Frontal cortex (tissue), 4 donors: ENCODE data around the gene OR4D5. TPM values are rescaled to one million over a fixed set of nuclear protein-coding genes. Genes with fewer than 3 reads are reported as not detected.

Experiments used
- DNase-seq, 2 donors: peaks; one replicate each; pipeline ENCODE4 v3.0.0; 2012; ENCODE audit warnings: low spot score in 2 of 2
- FAIRE-seq: peaks from 2 replicates; lab custom pipeline; 2012; peaks lifted over from hg19 to GRCh38; lab: Jason Lieb, UNC
- total RNA-seq: library from RNA; depleted of rRNA; stranded (reverse); fragments of >200 nt; gene quantifications from one replicate; pipeline ENCODE4 v1.2.3, GENCODE V29; 2014
- donor health status: control.
- donor health status: control.
- donor health status: control.

Gene OR4D5
- total RNA-seq = under 0.01 TPM

GRCh38 chr11:123939317-123939716, at the start of gene OR4D5:
TSS of gene OR4D5 (plus strand) at chr11:123939617. CDS start at chr11:123939617, 0 bp downstream.
- DNase-seq (no peak), FAIRE-seq (no peak)

- FAIRE-seq = no peak
- no peak for DNase-seq
Measured at GRCh38 chr11:123892031-123892430, 47.4 kb upstream of the OR4D5 start.

GRCh38 chr11:123899792-123900191, 39.6 kb upstream of the OR4D5 start:
- DNase-seq (no peak), FAIRE-seq (no peak)

GRCh38 chr11:123901867-123902266, 37.5 kb upstream of the OR4D5 start, which contains the start of gene OR8D4:
TSS of gene OR8D4 (plus strand) at chr11:123902167. CDS start at chr11:123906432, 4,265 bp downstream.
- FAIRE-seq (no peak), DNase-seq (no peak)

- FAIRE-seq (no peak), DNase-seq (no peak)
Measured at GRCh38 chr11:123903932-123904331, 35.5 kb upstream of the OR4D5 start.

- DNase-seq = no peak
- FAIRE-seq = no peak
Measured at GRCh38 chr11:123904932-123905331, 34.5 kb upstream of the OR4D5 start.

- FAIRE-seq = no peak
Measured at GRCh38 chr11:123905826-123906225, 33.6 kb upstream of the OR4D5 start.

GRCh38 chr11:123920943-123921342, 18.5 kb upstream of the OR4D5 start:
- DNase-seq (no peak), FAIRE-seq (no peak)

More at GRCh38 chr11:123905826-123906225, 33.6 kb upstream of the OR4D5 start:
- DNase-seq = no peak

- FAIRE-seq (no peak), DNase-seq (no peak)
Measured at GRCh38 chr11:123924027-123924426, 15.4 kb upstream of the OR4D5 start.

- FAIRE-seq (no peak), DNase-seq (no peak)
Measured at GRCh38 chr11:123942413-123942812, 3.0 kb downstream of the OR4D5 start.

- DNase-seq (no peak), FAIRE-seq (no peak)
Measured at GRCh38 chr11:123943738-123944137, 4.3 kb downstream of the OR4D5 start, which contains the start of gene OR6T1. TSS of gene OR6T1 (minus strand) at chr11:123943838. CDS start at chr11:123943838, 0 bp downstream.

- DNase-seq (no peak), FAIRE-seq (no peak)
Measured at GRCh38 chr11:123945132-123945531, 5.7 kb downstream of the OR4D5 start.

- DNase-seq (no peak), FAIRE-seq (no peak)
Measured at GRCh38 chr11:123956752-123957151, 17.3 kb downstream of the OR4D5 start.

- DNase-seq = no peak
- no peak for FAIRE-seq
Measured at GRCh38 chr11:123973816-123974215, 34.4 kb downstream of the OR4D5 start.

GRCh38 chr11:123976770-123977560, 37.5 kb downstream of the OR4D5 start:
- FAIRE-seq (no peak), DNase-seq (no peak)

- no peak for DNase-seq
- no peak for FAIRE-seq
Measured at GRCh38 chr11:123977731-123978347, 38.4 kb downstream of the OR4D5 start, which contains the start of gene OR10S1. TSS of gene OR10S1 (minus strand) at chr11:123977781. CDS start at chr11:123977664, 117 bp downstream.

GRCh38 chr11:123979311-123979710, 39.9 kb downstream of the OR4D5 start:
- DNase-seq (no peak), FAIRE-seq (no peak)
